ENCODE data around the gene CAMKK1. TPM values are rescaled to one million over a fixed set of nuclear protein-coding genes. Genes with fewer than 3 reads are reported as not detected.

CAMKK1 gene
- polyA plus RNA-seq, 1 of the 3 experiments (the other 2 are of a cell fraction) = 6.8 TPM

GRCh38 chr17:3834811-3835210, 58.0 kb downstream of the CAMKK1 start:
- WGBS (ENCODE audit: low lambda C conversion rate) = 94% methylated on average over 4 of the region's 4 CpGs

More at GRCh38 chr17:3834811-3835210, 58.0 kb downstream of the CAMKK1 start:
- no peaks in the 10 kb centered on the region for H3K9me2 ChIP-seq
- ChIA-PET CTCF (interaction anchor here (1.3 kb wide), 2 partner anchors 11 to 12 kb away, joined by 4 to 6 read pairs; partner anchors contain the start of gene NCBP3), POLR2A (no interaction called here)
- no peaks in the 10 kb centered on the region for H3K9me3 ChIP-seq
- H3K79me2 ChIP-seq (ENCODE audit: insufficient read depth) = peaks cover 63% of the 10 kb centered on the region
- H3K36me3 ChIP-seq (replicated peaks in 1 of 2; ENCODE audit: control insufficient read depth in 1 of 2, insufficient read depth in 2 of 2, low read length in 1 of 2) = peaks cover 39 to 42% of the 10 kb centered on the region in 2 experiments
- no peak overlapping the region for H3K4me3 ChIP-seq (ENCODE audit: low read depth in 2 of 2, low read length in 1 of 2)
- no peaks in the 10 kb centered on the region for H3K27me3 ChIP-seq (ENCODE audit: insufficient read depth)
- H2AFZ ChIP-seq (ENCODE audit: low read depth) = no peak overlapping the region
- H3K27ac ChIP-seq (ENCODE audit: low read depth in 2 of 2, low read length in 1 of 2) = no peak overlapping the region
- H3K4me1 ChIP-seq (ENCODE audit: control insufficient read depth in 1 of 2, insufficient read depth in 2 of 2, low read depth in 1 of 2, low read length in 1 of 2) = no peaks in the 10 kb centered on the region
- no peak for TF ChIP-seq ELF1 (IDR thresholded peaks at IDR 0.05)
- TF ChIP-seq MEF2A (IDR thresholded peaks at IDR 0.05; ENCODE audit: borderline replicate concordance, low read depth) = no peak
- no peak for TF ChIP-seq REST (IDR thresholded peaks at IDR 0.05; ENCODE audit: low read depth, low read length)
- TF ChIP-seq RCOR1 (IDR thresholded peaks at IDR 0.05; ENCODE audit: low read length) = no peak
- TF ChIP-seq CTCF (IDR thresholded peaks at IDR 0.05) = no peak
- no peak for TF ChIP-seq POLR2AphosphoS5 (IDR thresholded peaks at IDR 0.05; ENCODE audit: low read depth, low read length)
- TF ChIP-seq IRF3 (IDR thresholded peaks at IDR 0.05; ENCODE audit: low read depth, low read length) = no peak
- no peak for TF ChIP-seq GATA2 (CRISPR knock-in tag; IDR thresholded peaks at IDR 0.05)
- no peak for TF ChIP-seq GABPA (IDR thresholded peaks at IDR 0.05; ENCODE audit: low read depth)
- TF ChIP-seq EZH2phosphoT487 (IDR thresholded peaks at IDR 0.05; ENCODE audit: borderline replicate concordance, low read depth) = no peak
- TF ChIP-seq FOSL2 (IDR thresholded peaks at IDR 0.05; ENCODE audit: borderline replicate concordance, low read depth) = no peak
- TF ChIP-seq SMC3 (IDR thresholded peaks at IDR 0.05; ENCODE audit: low read depth, low read length) = no peak
- no peaks in the 10 kb centered on the region for H3F3A ChIP-seq (replicated peaks; ENCODE audit: insufficient read depth)
- no peak for DNase-seq
- peaks cover 15% of the 10 kb centered on the region for H4K20me1 ChIP-seq (ENCODE audit: insufficient read depth)
- no peak overlapping the region for H3K4me2 ChIP-seq
- no peak overlapping the region for H3K9ac ChIP-seq
